ENCODE measurements around the gene ZNF555. TPM values are rescaled to one million over a fixed set of nuclear protein-coding genes. Genes with fewer than 3 reads are reported as not detected.

Gene ZNF555
- 5.7 and 5.8 TPM in 2 replicates for total RNA-seq (ENCODE audit: low replicate concordance)

DNA sequence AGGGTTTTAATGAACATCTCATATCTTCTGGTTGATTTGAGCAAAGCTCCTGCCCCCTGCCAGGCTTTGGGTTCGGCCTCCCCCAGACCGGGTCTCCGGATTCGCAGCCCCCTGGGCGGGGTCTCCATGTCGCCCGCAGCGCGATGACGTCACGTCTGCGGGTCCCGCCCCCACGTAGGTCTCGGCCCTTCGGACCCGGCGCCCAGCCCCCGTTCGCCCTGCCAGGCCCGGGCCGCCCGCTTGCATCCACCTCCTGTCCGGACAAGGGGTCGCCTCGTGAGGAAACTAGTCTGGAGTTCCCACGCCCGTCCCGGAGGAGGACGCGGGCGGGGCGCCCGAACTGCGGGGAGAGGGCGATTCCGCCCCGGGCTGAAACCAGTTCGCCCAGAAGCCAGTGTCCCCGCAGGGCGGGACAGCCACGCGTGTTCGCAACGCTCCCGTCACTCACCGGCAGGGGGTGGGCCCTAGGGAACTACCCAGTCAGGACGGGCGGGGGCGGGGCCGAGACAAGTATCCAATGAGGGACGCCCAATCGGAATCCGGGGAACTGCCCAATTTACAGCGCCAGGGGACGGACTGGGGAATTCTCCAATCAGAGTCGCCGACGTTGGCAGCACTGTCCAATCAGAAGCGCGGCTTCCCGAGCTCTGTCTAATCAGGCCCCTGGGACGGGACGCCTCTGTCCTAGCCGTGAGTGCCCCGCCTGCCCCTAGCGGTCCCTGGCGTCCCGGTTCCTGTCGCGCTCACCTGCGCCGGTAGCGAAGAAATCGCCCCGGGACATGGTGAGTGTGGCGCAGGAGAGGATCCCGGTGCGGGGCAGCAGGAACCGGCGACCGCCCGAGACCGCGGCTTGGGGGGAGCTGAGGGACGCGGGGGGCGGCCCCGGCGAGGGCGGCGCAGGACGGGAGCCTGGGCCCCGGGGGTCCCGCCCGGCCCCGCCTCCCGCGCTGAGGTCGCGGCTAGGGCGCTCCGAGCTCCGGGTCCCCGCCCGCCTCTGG lies at the start of gene ZNF555:
Gene ZNF555 (plus strand): TSS at position 682 of the 998 bp plus-strand sequence. CDS start 98 bp downstream, at position 780.

DNA sequence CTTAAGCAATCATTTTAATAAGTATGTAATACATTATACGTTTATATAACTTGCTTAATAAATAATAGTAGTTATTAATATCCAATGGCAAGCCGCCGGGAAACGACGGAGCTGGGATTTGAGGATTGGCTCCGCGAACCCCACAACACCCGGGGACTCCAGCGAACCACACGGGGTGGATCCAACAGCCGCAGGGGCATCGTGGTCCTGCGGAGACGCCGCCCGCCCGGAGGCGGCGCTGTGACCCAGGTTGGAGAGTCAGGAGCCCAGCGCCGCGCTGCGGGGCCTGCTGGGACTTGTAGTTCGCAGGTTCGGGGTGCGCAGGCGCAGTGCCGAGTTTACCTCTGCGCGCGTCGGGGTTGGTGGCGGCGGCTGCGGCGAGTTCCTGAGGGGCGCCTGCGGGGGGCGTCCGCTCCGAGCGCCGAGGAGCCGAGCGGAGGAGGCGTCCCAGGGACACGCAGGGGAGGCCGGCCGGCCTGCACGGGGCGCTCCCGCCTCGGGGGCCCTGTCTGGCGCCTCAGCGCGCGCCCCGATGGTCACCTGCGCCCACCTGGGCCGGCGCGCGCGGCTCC lies 21.6 kb upstream of the ZNF555 start, which contains the start of gene ZNF554:
Gene ZNF554 (plus strand): TSS at position 329 of the 572 bp plus-strand sequence. CDS start 204 bp downstream, at position 533.

DNA sequence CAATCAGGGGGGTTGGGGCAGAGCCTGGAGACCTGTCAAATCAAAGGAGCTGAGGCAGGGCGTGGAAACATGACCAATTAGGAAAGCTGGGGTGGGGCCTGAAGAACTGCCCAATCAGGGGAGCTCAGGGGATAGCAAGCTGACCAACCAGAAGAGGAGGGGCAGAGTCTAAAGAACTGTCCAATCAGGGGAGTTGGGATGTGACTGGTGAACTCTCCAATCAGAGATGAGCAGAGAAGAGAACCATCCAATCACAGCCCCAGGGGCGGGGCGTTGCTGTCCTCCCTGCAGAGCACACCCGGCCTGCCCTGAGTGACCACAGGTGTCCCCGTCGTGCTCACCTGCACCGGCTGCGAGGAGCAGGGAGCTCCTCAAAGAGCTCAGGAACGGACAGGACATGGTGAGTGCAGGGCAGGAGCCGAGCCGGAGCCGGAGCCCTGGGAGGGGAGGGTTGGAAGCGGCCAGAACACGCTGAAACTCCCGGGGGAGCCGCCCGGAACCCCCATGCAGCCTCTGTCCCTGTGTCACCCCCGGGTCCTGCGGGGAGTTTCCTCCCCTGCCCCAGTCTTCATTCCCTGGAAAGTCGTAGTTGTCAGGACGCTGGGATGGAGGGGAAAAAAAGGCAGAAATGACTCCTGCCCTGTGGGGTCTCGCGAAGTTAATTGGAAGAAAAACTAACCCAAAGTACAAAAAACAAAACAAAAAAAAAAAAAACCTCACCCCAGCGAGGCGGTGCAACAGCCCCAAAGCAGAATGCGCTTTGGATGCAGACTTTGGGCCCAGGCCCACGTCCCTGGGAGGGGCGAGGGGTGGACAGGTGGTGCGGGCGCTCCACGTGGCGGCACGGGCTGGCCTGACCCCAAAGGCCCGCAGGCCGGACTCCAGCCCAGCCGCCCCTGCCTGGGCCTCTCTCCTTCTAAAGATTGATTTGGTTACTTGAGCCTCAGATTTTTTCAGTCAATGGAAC lies 26.0 kb downstream of the ZNF555 start, which contains the start of gene ZNF556:
Gene ZNF556 (plus strand): TSS at position 311 of the 967 bp plus-strand sequence. CDS start 87 bp downstream, at position 398.

DNA sequence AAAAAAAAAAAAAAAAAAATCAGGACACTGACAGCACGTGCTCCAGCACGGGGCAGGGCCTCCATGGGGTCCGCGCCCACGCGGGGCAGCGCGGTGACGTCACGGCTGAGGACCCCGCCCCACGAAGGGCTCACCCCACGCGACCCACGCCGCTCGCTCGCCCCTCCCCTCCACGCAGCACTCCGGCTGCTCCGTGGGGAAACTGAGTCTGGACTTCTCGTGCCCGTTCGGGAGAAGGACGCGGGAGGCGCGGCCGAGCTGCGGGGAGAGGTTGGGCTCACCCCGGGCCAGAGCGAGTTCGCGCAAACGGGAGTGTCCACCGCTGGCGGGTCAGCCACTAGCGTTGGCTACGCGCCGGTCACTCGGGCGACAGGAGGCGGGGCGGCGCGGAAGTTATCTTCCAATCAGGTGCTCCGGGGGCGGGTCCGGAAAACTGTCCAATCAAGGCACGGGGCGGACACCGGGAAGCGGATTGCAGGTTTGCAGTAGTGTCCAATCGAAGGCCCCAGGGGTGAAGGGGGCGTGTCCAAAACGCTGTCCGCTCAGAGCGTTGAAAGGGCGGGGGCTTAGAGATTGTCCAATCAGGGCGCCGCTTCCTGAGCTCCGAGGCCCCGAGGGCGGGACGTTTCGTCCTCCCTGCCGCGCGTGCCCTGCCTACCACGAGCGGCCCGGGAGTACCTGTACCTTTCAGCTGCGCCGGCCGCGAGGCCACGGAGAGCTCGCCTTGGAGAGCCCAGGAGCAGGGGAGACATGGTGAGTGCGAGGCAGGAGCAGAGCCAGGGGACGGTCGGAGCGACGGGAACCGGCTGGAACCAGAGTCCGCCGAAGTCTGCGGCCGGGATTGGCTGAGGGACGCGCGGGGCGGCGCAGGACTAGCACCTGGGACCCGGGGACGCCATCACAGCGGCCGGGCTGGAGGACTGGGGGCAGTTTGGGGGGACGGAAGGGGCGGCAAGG lies 59.3 kb downstream of the ZNF555 start, which contains the start of gene ZNF57:
Gene ZNF57 (plus strand): TSS at position 633 of the 957 bp plus-strand sequence. CDS start 118 bp downstream, at position 751.

Other genes starting within 250 kb of the ZNF555 start
- gene GNG7, start 138.8 kb upstream of the ZNF555 start, total RNA-seq (ENCODE audit: low replicate concordance): 0.35 and 0.38 TPM in 2 replicates
- gene DIRAS1, start 120.1 kb upstream of the ZNF555 start, total RNA-seq (ENCODE audit: low replicate concordance): 1.2 and 18.4 TPM in 2 replicates
- 18.7 and 24.3 TPM in 2 replicates for gene SLC39A3, start 101.5 kb upstream of the ZNF555 start, total RNA-seq (ENCODE audit: low replicate concordance)
- 13.1 and 32.2 TPM in 2 replicates for gene SGTA, start 58.2 kb upstream of the ZNF555 start, total RNA-seq (ENCODE audit: low replicate concordance)
- 51.2 and 92.5 TPM in 2 replicates for gene THOP1, start 56.0 kb upstream of the ZNF555 start, total RNA-seq (ENCODE audit: low replicate concordance)
- 3.2 and 3.3 TPM in 2 replicates for gene ZNF554, start 21.6 kb upstream of the ZNF555 start, total RNA-seq (ENCODE audit: low replicate concordance)
- gene ZNF556, start 25.9 kb downstream of the ZNF555 start, total RNA-seq (ENCODE audit: low replicate concordance): 0.08 and 0.12 TPM in 2 replicates
- 3.7 and 4.7 TPM in 2 replicates for gene ZNF57, start 59.5 kb downstream of the ZNF555 start, total RNA-seq (ENCODE audit: low replicate concordance)
- 4.6 and 5.8 TPM in 2 replicates for gene ZNF77, start 103.5 kb downstream of the ZNF555 start, total RNA-seq (ENCODE audit: low replicate concordance)
- gene TLE6, start 136.1 kb downstream of the ZNF555 start, total RNA-seq (ENCODE audit: low replicate concordance): 0.12 and 2.1 TPM in 2 replicates
- gene TLE2, start 187.8 kb downstream of the ZNF555 start, total RNA-seq (ENCODE audit: low replicate concordance): 4.4 TPM in 2 replicates
- 160 and 167 TPM in 2 replicates for gene TLE5, start 221.0 kb downstream of the ZNF555 start, total RNA-seq (ENCODE audit: low replicate concordance)